SH-SY5Y (cell line): ENCODE results near the gene DZIP1.

ENCODE experiments used
- GATA2 ChIP-seq: IDR thresholded peaks from 2 replicates; pipeline ENCODE4 v1.6.1; 2011; ENCODE audit warnings: mild to moderate bottlenecking, low read depth, low read length
- GATA3 ChIP-seq: IDR thresholded peaks from 2 replicates; pipeline ENCODE4 v1.6.1; 2011; ENCODE audit warnings: low read depth, mild to moderate bottlenecking, low read length, moderate library complexity

GRCh38 chr13:95552539-95553441 is 91.7 kb downstream of the DZIP1 start, which contains the start of gene CLDN10:
- no peak for TF ChIP-seq GATA2
- TF ChIP-seq GATA3 = no peak
